NCI-H226 (cell line): ENCODE measurements around the gene PRRG1.
A peak's percentile ranks its signal among the peaks of the same experiment; 100 is the strongest.
"Not testable (repeated sequence)": the region's sequence is repeated elsewhere in the genome, so short reads cannot be mapped to it uniquely, and the experiment has no call there.

Experiments
- DNase-seq: peaks from one replicate; pipeline ENCODE4 v3.0.0-alpha.2; 2015

Gene PRRG1

GRCh38 chrX:37378830-37379229, 29.7 kb downstream of the PRRG1 start:
- no peak for DNase-seq

DNA sequence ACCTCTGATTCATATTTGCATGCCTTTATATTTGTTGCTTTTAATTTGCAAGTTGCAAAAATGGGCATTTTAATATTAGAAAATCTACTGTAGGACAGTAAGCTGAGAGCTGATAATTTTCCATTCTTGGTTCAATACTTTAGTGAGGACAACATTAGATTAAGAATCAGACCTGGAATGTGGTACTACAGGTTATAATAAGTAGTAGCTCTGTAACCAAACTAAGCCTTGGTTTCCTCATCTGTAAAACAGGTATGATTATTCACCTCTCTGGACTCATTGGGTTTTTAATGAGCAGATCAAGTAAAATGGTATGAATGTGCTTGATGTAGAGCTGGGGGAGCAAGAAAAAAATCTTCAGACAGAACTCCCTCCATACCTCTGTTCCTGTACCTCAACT, 31.1 kb downstream of the PRRG1 start:
- DNase-seq: no peak

- DNase-seq: peak; percentile 63
Observed at GRCh38 chrX:37380924-37381323, 31.8 kb downstream of the PRRG1 start.

- DNase-seq: no peak
Observed at GRCh38 chrX:37383313-37383712, 34.1 kb downstream of the PRRG1 start.

- DNase-seq: no peak
Observed at GRCh38 chrX:37388413-37388812, 39.2 kb downstream of the PRRG1 start.

GRCh38 chrX:37405956-37406355, 56.8 kb downstream of the PRRG1 start:
- peak; percentile 36 for DNase-seq

- no peak for DNase-seq
Observed at GRCh38 chrX:37407736-37408135, 58.6 kb downstream of the PRRG1 start.

- peak; percentile 41 for DNase-seq
Observed at GRCh38 chrX:37409278-37409677, 60.1 kb downstream of the PRRG1 start.

DNA sequence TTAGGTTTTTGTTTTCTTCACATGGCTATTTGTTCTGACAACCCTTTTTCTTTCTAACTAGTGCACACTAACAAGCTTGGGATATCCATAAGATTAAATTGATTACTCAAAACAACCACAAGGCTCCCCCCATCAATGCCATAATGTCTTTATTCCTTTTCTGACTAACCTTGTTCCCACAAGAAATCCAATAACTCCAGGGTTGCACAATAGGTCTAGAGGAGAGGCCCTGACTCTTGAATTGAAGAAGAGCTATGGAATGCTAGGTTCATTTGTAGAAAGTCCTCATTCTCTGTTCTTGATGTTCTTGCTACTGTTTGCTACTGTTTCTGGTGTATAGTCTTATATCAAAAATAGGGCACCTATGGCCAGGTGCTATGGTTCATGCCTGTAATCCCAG, 71.0 kb downstream of the PRRG1 start:
- no peak for DNase-seq

GRCh38 chrX:37420756-37421155, 71.6 kb downstream of the PRRG1 start:
- DNase-seq: no peak

- DNase-seq: peak; percentile 16
Observed at GRCh38 chrX:37424000-37424429, 74.9 kb downstream of the PRRG1 start.

GRCh38 chrX:37425370-37425769, 76.2 kb downstream of the PRRG1 start:
- DNase-seq: peak; percentile 4

GRCh38 chrX:37428962-37429361, 79.8 kb downstream of the PRRG1 start:
- not testable (repeated sequence) for DNase-seq

DNA sequence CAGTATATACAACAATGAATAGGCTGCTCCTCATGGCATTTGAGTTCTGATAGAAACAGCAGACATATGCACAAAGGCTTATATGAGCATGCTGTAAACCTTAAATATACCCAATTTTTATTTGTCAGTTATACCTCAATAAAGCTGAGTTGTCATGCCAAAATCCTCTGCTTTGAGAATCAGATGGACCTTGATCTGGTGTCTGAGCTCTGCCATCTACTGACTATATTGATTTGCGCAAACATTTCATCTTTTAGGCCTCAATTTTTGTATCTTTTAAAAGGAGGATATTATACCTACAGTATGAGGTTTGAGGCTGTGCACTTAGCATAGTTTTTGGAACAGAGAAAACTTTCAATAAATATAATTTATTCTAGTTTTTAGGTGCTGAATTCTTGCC, 85.2 kb downstream of the PRRG1 start:
- DNase-seq: no peak

- no peak for DNase-seq
Observed at GRCh38 chrX:37437160-37437559, 88.0 kb downstream of the PRRG1 start.

DNA sequence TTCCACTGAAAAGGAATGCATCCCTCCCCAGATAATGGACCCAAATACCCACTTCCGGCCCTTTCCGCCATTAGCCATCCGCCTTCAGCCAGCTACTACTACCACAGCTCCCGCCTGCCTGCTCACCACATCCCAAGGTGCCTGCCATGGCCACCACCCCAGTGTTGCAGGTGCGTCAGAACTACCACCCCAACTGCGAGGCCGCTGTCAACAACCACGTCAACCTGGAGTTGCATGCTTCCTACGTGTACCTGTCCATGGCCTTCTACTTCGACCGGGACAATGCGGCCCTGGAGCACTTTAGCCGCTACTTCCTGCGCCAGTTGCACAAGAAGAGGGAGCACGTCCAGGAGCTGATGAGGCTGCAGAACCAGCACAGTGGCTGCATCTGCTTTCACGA, 92.2 kb downstream of the PRRG1 start:
- no peak for DNase-seq

DNA sequence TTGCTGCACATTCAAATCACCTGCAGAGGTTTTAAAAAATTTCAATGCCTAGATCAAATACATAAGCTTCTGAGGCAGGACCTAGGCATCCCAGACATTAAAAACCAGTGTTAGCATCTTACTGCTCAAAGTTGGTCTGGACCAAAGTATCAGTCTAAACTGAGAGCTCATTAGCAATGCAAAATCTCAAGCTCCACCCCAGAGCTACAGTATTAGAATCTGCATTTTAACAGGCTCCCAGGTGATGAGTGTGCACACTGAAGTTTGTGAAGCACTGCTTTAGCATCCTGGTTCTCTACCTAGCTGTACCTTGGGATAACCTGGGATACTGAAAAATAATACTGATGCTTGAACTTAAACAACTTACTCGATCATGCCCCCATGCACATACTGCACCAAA, 96.0 kb downstream of the PRRG1 start:
- DNase-seq: no peak

- DNase-seq: no peak
Observed at GRCh38 chrX:37453821-37454220, 104.7 kb downstream of the PRRG1 start.

GRCh38 chrX:37454537-37455285, 105.5 kb downstream of the PRRG1 start:
- peak; percentile 85 for DNase-seq

DNA sequence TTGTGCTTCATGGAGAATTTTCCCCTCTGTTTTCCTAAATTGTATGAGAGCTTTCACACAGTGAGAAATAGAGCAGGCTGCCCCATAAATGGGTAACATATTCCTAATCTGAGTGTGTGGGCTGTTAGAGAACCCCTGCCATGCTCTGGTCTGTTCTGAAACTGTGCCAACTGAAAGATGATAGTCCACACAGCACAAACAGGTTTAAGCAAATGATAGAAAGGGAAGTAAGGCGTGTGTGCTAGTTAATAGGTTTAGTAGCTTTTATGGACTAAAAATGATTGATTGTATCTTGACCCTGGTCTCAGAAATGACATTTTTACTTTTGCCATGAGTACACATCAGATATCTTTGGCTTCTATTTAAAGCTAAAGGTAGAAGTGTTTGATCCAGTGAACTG, 106.2 kb downstream of the PRRG1 start:
- DNase-seq: no peak

GRCh38 chrX:37460285-37460684, 111.1 kb downstream of the PRRG1 start:
- peak; percentile 53 for DNase-seq

- DNase-seq: no peak
Observed at GRCh38 chrX:37462346-37462745, 113.2 kb downstream of the PRRG1 start.

GRCh38 chrX:37468124-37468739, 119.1 kb downstream of the PRRG1 start:
- no peak for DNase-seq

- no peak for DNase-seq
Observed at GRCh38 chrX:37470711-37471110, 121.5 kb downstream of the PRRG1 start.

DNA sequence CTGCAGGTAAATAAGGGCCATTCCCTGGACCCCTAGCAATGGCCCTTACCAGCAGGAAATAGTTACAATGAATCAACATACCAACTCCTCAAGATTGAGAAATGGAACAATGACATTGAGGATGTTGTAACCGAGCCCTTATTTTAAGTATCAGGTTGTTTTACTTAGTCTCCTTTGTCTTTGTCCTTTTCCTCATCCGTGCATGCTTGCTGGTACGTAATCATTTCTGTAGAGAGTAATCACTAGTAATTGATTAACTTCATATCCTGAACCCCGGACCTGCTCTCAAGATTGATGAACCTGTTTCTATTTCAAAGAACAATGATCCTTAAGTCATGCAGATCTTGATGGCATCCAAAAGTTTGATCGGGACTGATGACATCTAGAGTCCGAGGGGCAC, 123.7 kb downstream of the PRRG1 start:
- DNase-seq: no peak
